ENCODE measurements around the gene CLEC4G.

Gene CLEC4G

GRCh38 chr19:7697721-7698287, 34.1 kb downstream of the CLEC4G start:
- Histone ChIP-seq H3K79me2 (ENCODE audit: insufficient read depth, low read length) (no peaks in the 10 kb centered on the region), H3K4me1 (ENCODE audit: insufficient read depth, low read length) (no peaks in the 10 kb centered on the region), H3K9ac (ENCODE audit: low read depth, low read length) (no peak overlapping the region), H3K36me3 (ENCODE audit: insufficient read depth, low read length) (no peaks in the 10 kb centered on the region), H3K27ac (ENCODE audit: low read length) (no peak overlapping the region), H4K20me1 (ENCODE audit: insufficient read depth, low read length) (no peaks in the 10 kb centered on the region), H3K27me3 (ENCODE audit: insufficient read depth, low read length, poor library complexity) (no peaks in the 10 kb centered on the region), H3K4me3 (ENCODE audit: low read depth in 1 of 2, low read length in 2 of 2) (no peak overlapping the region), H3K9me3 (ENCODE audit: insufficient read depth, low read length, severe bottlenecking) (no peaks in the 10 kb centered on the region), H2AFZ (ENCODE audit: low read depth, low read length) (no peak overlapping the region), H3K4me2 (ENCODE audit: insufficient read depth, low read length) (no peak overlapping the region)
- ATAC-seq (ENCODE audit: insufficient read depth, low read depth), result no peak
- DNase-seq, result no peak
- no peak for TF ChIP-seq EZH2 (IDR thresholded peaks at IDR 0.05; ENCODE audit: borderline replicate concordance, low read depth, low read length, severe bottlenecking)
- TF ChIP-seq CTCF (IDR thresholded peaks at IDR 0.05; ENCODE audit: borderline replicate concordance, extremely low read depth, low read length, poor library complexity, severe bottlenecking), result no peak

DNA sequence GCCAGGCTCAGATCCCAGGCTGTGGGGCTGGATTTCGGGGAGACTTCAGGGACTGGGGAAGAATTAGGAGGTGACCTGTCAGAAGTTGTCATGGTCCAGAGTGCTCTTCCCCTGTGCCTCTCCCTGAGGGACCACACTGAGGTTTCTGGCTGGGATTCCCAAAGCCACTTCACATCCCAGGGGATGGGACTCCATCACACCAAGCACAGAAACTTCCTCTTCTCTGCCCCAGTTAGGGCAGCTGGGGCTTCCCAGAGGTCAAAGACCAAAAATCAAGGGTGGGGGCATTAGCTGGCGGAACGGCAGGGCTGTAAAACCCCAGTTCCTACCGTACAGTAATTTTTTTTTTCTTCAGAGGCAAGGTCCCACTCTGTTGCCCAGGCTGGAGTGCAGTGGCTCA, 37.4 kb downstream of the CLEC4G start:
- no peak overlapping the region for H3K4me2 ChIP-seq (ENCODE audit: insufficient read depth, low read length)
- H3K79me2 ChIP-seq (ENCODE audit: insufficient read depth, low read length), result no peaks in the 10 kb centered on the region
- no peak for TF ChIP-seq CTCF (IDR thresholded peaks at IDR 0.05; ENCODE audit: borderline replicate concordance, extremely low read depth, low read length, poor library complexity, severe bottlenecking)
- TF ChIP-seq EZH2 (IDR thresholded peaks at IDR 0.05; ENCODE audit: borderline replicate concordance, low read depth, low read length, severe bottlenecking), result no peak
- H3K9ac ChIP-seq (ENCODE audit: low read depth, low read length), result no peak overlapping the region
- H3K27ac ChIP-seq (ENCODE audit: low read length), result no peak overlapping the region
- no peaks in the 10 kb centered on the region for H3K27me3 ChIP-seq (ENCODE audit: insufficient read depth, low read length, poor library complexity)
- DNase-seq (no peak), ATAC-seq (ENCODE audit: insufficient read depth, low read depth) (no peak)
- no peaks in the 10 kb centered on the region for H3K4me1 ChIP-seq (ENCODE audit: insufficient read depth, low read length)
- no peaks in the 10 kb centered on the region for H3K9me3 ChIP-seq (ENCODE audit: insufficient read depth, low read length, severe bottlenecking)
- H3K4me3 ChIP-seq (ENCODE audit: low read depth in 1 of 2, low read length in 2 of 2), result no peak overlapping the region
- H4K20me1 ChIP-seq (ENCODE audit: insufficient read depth, low read length), result no peaks in the 10 kb centered on the region
- no peaks in the 10 kb centered on the region for H3K36me3 ChIP-seq (ENCODE audit: insufficient read depth, low read length)
- H2AFZ ChIP-seq (ENCODE audit: low read depth, low read length), result no peak overlapping the region

GRCh38 chr19:7692417-7693088, 39.4 kb downstream of the CLEC4G start:
- ATAC-seq (ENCODE audit: insufficient read depth, low read depth) (no peak), DNase-seq (no peak)
- H3K4me3 ChIP-seq (ENCODE audit: low read depth in 1 of 2, low read length in 2 of 2), result no peak overlapping the region
- no peaks in the 10 kb centered on the region for H3K79me2 ChIP-seq (ENCODE audit: insufficient read depth, low read length)
- H3K9me3 ChIP-seq (ENCODE audit: insufficient read depth, low read length, severe bottlenecking), result no peaks in the 10 kb centered on the region
- H3K27ac ChIP-seq (ENCODE audit: low read length), result no peak overlapping the region
- no peak overlapping the region for H3K4me2 ChIP-seq (ENCODE audit: insufficient read depth, low read length)
- no peak overlapping the region for H3K9ac ChIP-seq (ENCODE audit: low read depth, low read length)
- TF ChIP-seq EZH2 (IDR thresholded peaks at IDR 0.05; ENCODE audit: borderline replicate concordance, low read depth, low read length, severe bottlenecking), result no peak
- TF ChIP-seq CTCF (IDR thresholded peaks at IDR 0.05; ENCODE audit: borderline replicate concordance, extremely low read depth, low read length, poor library complexity, severe bottlenecking), result no peak
- H2AFZ ChIP-seq (ENCODE audit: low read depth, low read length), result no peak overlapping the region
- H3K27me3 ChIP-seq (ENCODE audit: insufficient read depth, low read length, poor library complexity), result no peaks in the 10 kb centered on the region
- H3K36me3 ChIP-seq (ENCODE audit: insufficient read depth, low read length), result no peaks in the 10 kb centered on the region
- H3K4me1 ChIP-seq (ENCODE audit: insufficient read depth, low read length), result no peaks in the 10 kb centered on the region
- H4K20me1 ChIP-seq (ENCODE audit: insufficient read depth, low read length), result no peaks in the 10 kb centered on the region
